ENCODE data around the gene TMOD4. TPM values are rescaled to one million over a fixed set of nuclear protein-coding genes. Genes with fewer than 3 reads are reported as not detected.
"Not testable (repeated sequence)": the region's sequence is repeated elsewhere in the genome, so short reads cannot be mapped to it uniquely, and the experiment has no call there.

The TMOD4 gene
- total RNA-seq (1 to 10 TPM; 2.0 to 4.6 TPM), polyA plus RNA-seq (under 1 TPM in 2 of 3 donors, not detected in 1; 0.50 to 0.59 TPM), total RNA-seq (1.7 to 6.3 (median 3.7) reads per million in 6 experiments)

GRCh38 chr1:151175863-151176262, at the start of gene TMOD4:
TMOD4 (minus strand) TSS chr1:151175981; CDS start chr1:151174875, 1,106 bp downstream.
- no peaks in the 10 kb centered on the region for H3K27me3 Mint-ChIP-seq
- H3K36me3 Mint-ChIP-seq = peaks cover 4 to 83% (median 13%) of the 10 kb centered on the region in 3 donors
- peaks cover 0 to 14% (median 6%) of the 10 kb centered on the region in 4 donors for H3K4me1 Mint-ChIP-seq
- H3K9me3 Mint-ChIP-seq = no peaks in the 10 kb centered on the region
- ATAC-seq = peak; percentile 73 to 78
- DNase-seq = no peak
- POLR2A ChIA-PET = interaction anchor here (1.7 to 3.1 kb wide), 2 partner anchors 9 to 18 kb away, joined by 10 to 15 read pairs; partner anchors contain the start of genes LYSMD1 and SCNM1
- peak within 1 kb of the TSS in 9 of 10 donors; percentile 8 to 80 (median 57) for H3K27ac Mint-ChIP-seq
- H3K4me3 Mint-ChIP-seq = no peak within 1 kb of the TSS

DNA sequence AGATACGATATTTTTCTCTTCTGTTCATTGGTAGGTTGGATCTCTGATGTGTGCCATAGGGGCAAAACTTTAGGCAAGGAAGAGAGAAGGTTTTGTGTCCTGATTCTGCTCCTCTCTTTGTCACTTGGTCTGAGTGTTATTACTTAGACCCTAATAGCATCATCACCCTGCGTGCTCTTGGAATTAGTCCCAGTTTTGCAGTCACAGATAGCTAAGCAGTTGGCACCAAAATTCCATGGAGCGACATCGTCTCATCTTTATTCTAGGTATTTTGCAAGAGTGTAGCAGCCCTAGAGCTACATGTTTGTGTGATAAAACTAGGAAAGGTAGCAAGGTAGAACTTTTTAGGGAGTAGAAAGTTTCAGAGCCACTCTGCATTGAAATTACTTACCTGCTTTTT, 46.3 kb upstream of the TMOD4 start:
- DNase-seq (no peak), ATAC-seq (no peak)
- no peaks in the 10 kb centered on the region for H3K9me3 Mint-ChIP-seq
- H3K27me3 Mint-ChIP-seq = no peaks in the 10 kb centered on the region
- H3K27ac Mint-ChIP-seq = peak overlapping the region in 2 of 10 donors; percentile 4 to 68
- H3K36me3 Mint-ChIP-seq = peaks cover 0 to 48% (median 0%) of the 10 kb centered on the region in 3 donors
- H3K4me1 Mint-ChIP-seq = peaks cover 0 to 14% (median 7%) of the 10 kb centered on the region in 4 donors
- POLR2A ChIA-PET = no interaction called here
- no peak overlapping the region for H3K4me3 Mint-ChIP-seq

DNA sequence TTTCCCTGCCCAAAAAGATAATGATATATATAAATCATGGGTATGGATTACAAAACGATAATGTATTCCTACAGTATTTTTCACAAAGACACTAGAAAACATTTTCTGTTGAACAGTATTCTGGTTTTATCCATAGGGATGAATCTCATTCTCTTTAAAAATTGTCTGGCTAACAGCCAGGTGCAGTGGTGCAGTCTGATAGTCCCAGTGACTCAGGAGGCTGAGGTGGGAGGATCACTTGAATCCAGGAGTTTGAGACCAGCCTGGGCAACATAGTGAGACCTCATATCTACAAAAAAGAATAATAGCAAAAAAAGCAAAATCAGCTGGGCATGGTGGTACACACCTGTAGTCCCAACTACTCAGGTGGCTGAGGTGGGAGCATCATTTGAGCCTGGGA, 45.8 kb upstream of the TMOD4 start:
- ATAC-seq (no peak), DNase-seq (no peak)
- Mint-ChIP-seq H3K36me3 (peaks cover 0 to 44% (median 0%) of the 10 kb centered on the region in 3 donors), H3K27ac (peak overlapping the region in 4 of 10 donors; percentile 19 to 40 (median 33)), H3K9me3 (no peaks in the 10 kb centered on the region), H3K27me3 (no peaks in the 10 kb centered on the region), H3K4me1 (peaks cover 2 to 15% (median 8%) of the 10 kb centered on the region in 4 donors), H3K4me3 (no peak overlapping the region)
- POLR2A ChIA-PET = no interaction called here

DNA sequence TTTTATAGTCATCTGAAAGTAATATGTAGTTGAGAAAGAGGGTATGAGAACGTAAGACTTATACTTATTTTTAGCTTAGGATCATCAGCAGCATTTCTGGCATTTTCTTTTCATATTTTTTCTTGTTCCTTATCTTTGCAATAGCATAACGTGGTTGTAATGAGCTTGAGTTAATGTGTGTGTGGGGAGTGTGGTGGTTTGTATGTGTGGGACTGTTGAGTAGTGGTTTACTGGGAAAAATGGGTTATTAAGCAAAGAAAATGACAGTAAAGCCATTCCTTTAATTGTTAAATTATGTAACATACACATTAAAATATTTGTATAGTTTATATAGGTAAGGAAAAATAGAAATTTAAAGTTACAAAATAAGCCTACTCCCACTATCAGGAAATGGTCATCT, 37.8 kb upstream of the TMOD4 start:
- Mint-ChIP-seq H3K4me3 (peak overlapping the region in 4 of 10 donors; percentile 1 to 27 (median 3)), H3K4me1 (peaks cover 9 to 43% (median 27%) of the 10 kb centered on the region in 4 donors), H3K27ac (peak overlapping the region in 5 of 10 donors; percentile 33 to 63 (median 52)), H3K36me3 (peaks cover 0 to 59% (median 7%) of the 10 kb centered on the region in 3 donors), H3K9me3 (no peaks in the 10 kb centered on the region), H3K27me3 (no peaks in the 10 kb centered on the region)
- POLR2A ChIA-PET = no interaction called here
- ATAC-seq = no peak
- DNase-seq = no peak

DNA sequence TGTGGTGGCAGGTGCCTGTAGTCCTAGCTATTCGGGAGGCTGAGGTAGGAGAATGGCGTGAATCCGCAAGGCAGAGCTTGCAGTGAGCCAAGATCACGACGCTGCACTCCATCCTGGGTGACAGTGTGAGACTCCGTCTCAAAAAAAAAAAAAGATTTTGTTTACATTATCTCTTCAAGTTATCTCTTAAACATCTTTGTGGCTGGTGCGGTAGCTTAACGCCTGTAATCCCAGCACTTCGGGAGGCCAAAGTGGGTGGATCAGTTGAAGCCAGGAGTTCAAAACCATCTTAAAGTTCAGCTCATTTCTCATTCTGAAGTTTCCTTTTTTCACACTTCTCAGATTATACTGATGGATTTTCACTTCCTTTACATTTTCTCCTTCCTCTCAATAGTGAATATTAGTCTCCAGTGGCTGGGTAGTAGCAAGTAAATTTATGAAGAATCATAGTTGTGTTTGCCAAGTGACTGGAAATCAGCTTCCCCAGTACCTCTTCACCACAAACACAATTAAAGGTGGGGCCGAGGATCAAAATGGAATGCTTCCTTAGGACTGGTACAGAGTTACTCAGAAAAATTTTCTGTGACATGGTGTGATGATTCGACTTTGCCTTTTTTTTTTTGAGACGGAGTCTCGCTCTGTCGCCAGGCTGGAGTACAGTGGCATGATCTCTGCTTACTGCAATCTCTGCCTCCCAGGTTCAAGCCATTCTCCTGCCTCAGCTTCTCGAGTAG, 36.4 kb upstream of the TMOD4 start:
- H3K4me1 Mint-ChIP-seq = peaks cover 9 to 41% (median 23%) of the 10 kb centered on the region in 4 donors
- H3K27ac Mint-ChIP-seq = peak overlapping the region; percentile 11 to 92 (median 70)
- H3K4me3 Mint-ChIP-seq = peak overlapping the region in 7 of 10 donors; percentile 22 to 68 (median 60)
- H3K27me3 Mint-ChIP-seq = no peaks in the 10 kb centered on the region
- H3K9me3 Mint-ChIP-seq = no peaks in the 10 kb centered on the region
- peaks cover 0 to 70% (median 7%) of the 10 kb centered on the region in 3 donors for H3K36me3 Mint-ChIP-seq
- DNase-seq = no peak
- ATAC-seq = no peak
- POLR2A ChIA-PET = interaction anchor here (0.6 kb wide), 2 partner anchors 17 to 74 kb away, joined by 4 to 5 read pairs; no protein-coding TSS in a partner anchor

- Mint-ChIP-seq H3K27ac (peak overlapping the region in 3 of 10 donors; percentile 5 to 92 (median 11)), H3K9me3 (no peaks in the 10 kb centered on the region)
These were observed 35.0 kb upstream of the TMOD4 start for GRCh38 chr1:151210830-151211229.

DNA sequence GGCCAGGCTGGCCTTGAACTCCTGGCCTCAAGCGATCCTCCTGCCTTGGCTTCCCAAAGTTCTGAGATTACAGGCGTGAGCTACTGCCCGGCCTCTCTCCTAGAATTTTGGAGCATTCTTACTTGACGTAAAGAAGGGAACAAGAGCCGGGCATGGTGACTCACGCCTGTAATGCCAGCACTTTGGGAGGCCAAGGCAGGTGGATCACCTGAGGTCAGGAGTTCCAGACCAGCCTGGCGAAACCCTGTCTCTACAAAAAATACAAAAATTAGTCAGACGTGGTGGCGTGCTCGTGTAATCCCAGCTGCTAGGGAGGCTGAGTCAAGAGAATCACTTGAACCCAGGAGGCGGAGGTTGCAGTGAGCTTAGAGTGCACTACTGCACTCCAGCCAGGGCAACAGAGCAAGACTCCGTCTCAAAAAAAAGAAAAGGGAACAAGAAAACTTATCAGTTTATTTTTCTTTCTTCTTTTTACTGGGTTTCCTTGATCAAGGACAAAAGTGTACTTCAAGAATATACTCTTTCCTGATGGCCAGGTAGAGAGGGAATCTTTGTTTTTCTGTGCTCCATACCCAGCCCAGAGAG, 29.7 kb upstream of the TMOD4 start:
- H3K36me3 Mint-ChIP-seq = peaks cover 0 to 73% (median 3%) of the 10 kb centered on the region in 3 donors

More at GRCh38 chr1:151210830-151211229, 35.0 kb upstream of the TMOD4 start:
- Mint-ChIP-seq H3K27me3 (no peaks in the 10 kb centered on the region), H3K4me3 (peak overlapping the region in 1 of 10 donors; percentile 15), H3K36me3 (peaks cover 0 to 76% (median 4%) of the 10 kb centered on the region in 3 donors), H3K4me1 (peaks cover 6 to 39% (median 19%) of the 10 kb centered on the region in 4 donors)
- no peak for DNase-seq
- no peak for ATAC-seq
- POLR2A ChIA-PET = no interaction called here

DNA sequence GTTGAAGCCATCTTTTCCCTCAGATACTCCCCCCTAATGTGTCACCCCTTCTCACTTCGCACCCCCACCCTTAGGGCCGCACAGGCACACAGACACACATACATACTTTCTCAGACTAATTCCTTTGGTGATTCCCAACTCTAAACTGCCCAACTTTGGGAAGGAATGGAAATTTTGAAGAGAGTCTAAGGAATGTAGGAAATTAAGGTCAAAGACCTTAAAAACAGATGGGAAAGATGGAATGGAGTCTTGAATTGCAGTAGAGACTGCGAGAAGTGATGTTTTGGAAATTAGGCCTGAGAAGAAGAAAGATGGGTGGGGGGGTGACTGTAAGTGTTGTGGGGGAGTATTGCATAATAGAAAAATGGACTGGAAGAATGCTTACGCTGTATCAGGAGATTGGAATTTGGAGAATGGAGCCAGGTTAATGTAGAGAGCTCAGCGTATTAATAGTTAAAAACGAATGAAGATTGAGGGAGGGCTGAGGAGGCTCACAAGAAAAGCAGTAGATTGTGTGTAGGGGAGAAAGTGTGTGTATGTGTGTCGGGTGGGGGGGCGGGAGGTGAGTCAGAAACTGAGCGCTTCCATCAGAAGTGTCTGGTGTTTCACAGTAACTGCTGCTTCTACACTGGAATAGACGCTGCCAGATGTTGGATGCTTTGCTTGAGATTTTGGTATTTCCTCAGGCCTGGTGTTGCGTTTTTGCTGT, 24.2 kb upstream of the TMOD4 start:
- H3K27me3 Mint-ChIP-seq = peaks cover 0 to 3% (median 0%) of the 10 kb centered on the region in 5 donors
- H3K27ac Mint-ChIP-seq = peak overlapping the region; percentile 93 to 100 (median 97)
- H3K9me3 Mint-ChIP-seq = no peaks in the 10 kb centered on the region
- peaks cover 0 to 31% (median 9%) of the 10 kb centered on the region in 3 donors for H3K36me3 Mint-ChIP-seq
- H3K4me1 Mint-ChIP-seq = peaks cover 30 to 63% (median 50%) of the 10 kb centered on the region in 4 donors
- POLR2A ChIA-PET = interaction anchor here (0.9 to 2.0 kb wide), 3 partner anchors 10 to 55 kb away, joined by 3 to 19 read pairs (median 5); partner anchors contain the start of genes PSMD4 and VPS72
- DNase-seq (no peak), ATAC-seq (no peak)
- peak overlapping the region; percentile 94 to 100 (median 97) for H3K4me3 Mint-ChIP-seq

More for the DNA sequence above, 29.7 kb upstream of the TMOD4 start:
- POLR2A ChIA-PET = interaction anchor here (2.0 kb wide), 1 partner anchor 16 kb away, joined by 6 read pairs; the partner anchor contains the start of gene VPS72
- Mint-ChIP-seq H3K4me1 (peaks cover 5 to 36% (median 24%) of the 10 kb centered on the region in 4 donors), H3K27ac (peak overlapping the region in 3 of 10 donors; percentile 49 to 80 (median 73))
- DNase-seq, H3K27me3 Mint-ChIP-seq, H3K9me3 Mint-ChIP-seq, ATAC-seq, H3K4me3 Mint-ChIP-seq: not testable (repeated sequence)

GRCh38 chr1:151198254-151199127, 22.7 kb upstream of the TMOD4 start, which contains the start of gene PIP5K1A:
PIP5K1A (plus strand) TSS chr1:151198552; CDS start chr1:151198997, 445 bp downstream.
- peaks cover 28 to 49% (median 41%) of the 10 kb centered on the region in 4 donors for H3K4me1 Mint-ChIP-seq
- POLR2A ChIA-PET = interaction anchor here (0.6 to 2.0 kb wide), 7 partner anchors 9 to 198 kb away, joined by 3 to 19 read pairs (median 3); partner anchors contain the start of genes PSMD4 and VPS72

GRCh38 chr1:151197863-151198253, 22.1 kb upstream of the TMOD4 start:
- ATAC-seq = no peak
- H3K4me3 Mint-ChIP-seq = peak overlapping the region; percentile 94 to 100 (median 97)
- POLR2A ChIA-PET = interaction anchor here (1.2 to 2.0 kb wide), 3 partner anchors 8 to 57 kb away, joined by 3 to 19 read pairs (median 4); partner anchors contain the start of genes PSMD4 and VPS72

More at GRCh38 chr1:151198254-151199127, 22.7 kb upstream of the TMOD4 start, which contains the start of gene PIP5K1A:
- Mint-ChIP-seq H3K36me3 (peaks cover 0 to 22% (median 9%) of the 10 kb centered on the region in 3 donors), H3K4me3 (peak within 1 kb of the TSS; percentile 94 to 100 (median 97)), H3K27me3 (peaks cover 0 to 3% (median 0%) of the 10 kb centered on the region in 5 donors), H3K27ac (peak within 1 kb of the TSS; percentile 93 to 100 (median 97)), H3K9me3 (no peaks in the 10 kb centered on the region)
- DNase-seq (peak; percentile 96 to 100 (median 98)), ATAC-seq (peak; percentile 96 to 98)

More at GRCh38 chr1:151197863-151198253, 22.1 kb upstream of the TMOD4 start:
- Mint-ChIP-seq H3K27ac (peak overlapping the region; percentile 93 to 100 (median 97)), H3K27me3 (peaks cover 0 to 3% (median 0%) of the 10 kb centered on the region in 5 donors), H3K4me1 (peaks cover 28 to 47% (median 41%) of the 10 kb centered on the region in 4 donors), H3K9me3 (no peaks in the 10 kb centered on the region), H3K36me3 (peaks cover 0 to 16% (median 9%) of the 10 kb centered on the region in 3 donors)
- no peak for DNase-seq

All from naive thymus-derived CD8-positive, alpha-beta T cell (primary cell).